LNCaP clone FGC (cell line): Measurements from ENCODE around the gene TSEN2.

Experiments
- DNase-seq: peaks from one replicate; pipeline ENCODE4 v3.0.0-alpha.2; 2011; ENCODE audit warnings: low read depth
- H3K4me3 ChIP-seq: 2 replicates; pipeline ENCODE4 v1.5.1; 2011; ENCODE audit warnings: mild to moderate bottlenecking, low read depth, low read length, control low read depth
- CTCF ChIP-seq: IDR thresholded peaks from 2 replicates; pipeline ENCODE4 v1.5.1; 2012; ENCODE audit warnings: mild to moderate bottlenecking; ENCODE audit not compliant: control insufficient read depth, insufficient read depth; ENCODE audit errors: extremely low read depth

Gene TSEN2

GRCh38 chr3:12579905-12580304 lies 95.6 kb downstream of the TSEN2 start:
- TF ChIP-seq CTCF = no peak
- no peak overlapping the region for H3K4me3 ChIP-seq
- no peak for DNase-seq

- H3K4me3 ChIP-seq = no peak overlapping the region
- TF ChIP-seq CTCF = no peak
- DNase-seq = no peak
These were observed 98.5 kb downstream of the TSEN2 start for GRCh38 chr3:12582730-12583129.
